ENCODE results near the gene ARHGEF16. TPM values are rescaled to one million over a fixed set of nuclear protein-coding genes. Genes with fewer than 3 reads are reported as not detected.

ARHGEF16 gene
- total and polyA plus RNA-seq, 2 donors (not counting 1 experiment from before 2014, with no cell fraction given): 0.13 to 0.22 TPM

DNA sequence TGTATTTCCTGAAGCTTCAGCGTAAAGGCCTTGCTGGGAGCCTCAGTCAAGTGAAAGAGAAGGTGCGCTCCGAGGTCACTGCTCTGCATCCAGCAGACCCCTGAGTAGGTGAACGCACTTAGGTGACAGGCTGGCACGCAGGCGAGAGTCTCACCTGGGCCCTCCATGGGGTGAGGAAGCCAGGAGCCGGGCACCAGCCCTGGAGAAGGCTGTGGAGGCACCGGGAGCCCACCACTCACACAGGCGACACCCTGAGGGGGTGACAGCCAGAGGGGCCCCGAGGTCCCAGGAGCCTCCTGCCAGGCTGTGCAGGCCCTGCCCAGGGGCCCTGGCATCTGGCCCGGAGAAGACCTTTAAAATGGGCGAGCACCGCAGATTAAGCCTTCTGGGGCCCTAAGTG, 67.6 kb downstream of the ARHGEF16 start:
- no peak overlapping the region for H2AFZ ChIP-seq (ENCODE audit: insufficient read depth, low read depth, low read length, poor library complexity, severe bottlenecking)
- peaks cover 18% of the 10 kb centered on the region for H3K79me2 ChIP-seq (ENCODE audit: control insufficient read depth, insufficient read depth, low read length)
- H3K4me3 ChIP-seq (ENCODE audit: control extremely low read depth in 1 of 5, extremely low read depth in 1 of 5, insufficient read depth in 1 of 5, low read depth in 2 of 5, low read length in 4 of 5): no peak overlapping the region
- WGBS (ENCODE audit: insufficient coverage): 88% methylated on average over 13 of the region's 13 CpGs
- ChIA-PET CTCF (no interaction called here), POLR2A (no interaction called here)
- peaks cover 0 to 15% (median 0%) of the 10 kb centered on the region in 3 donors for H3K9me3 ChIP-seq (ENCODE audit: control extremely low read depth in 1 of 3, control insufficient read depth in 2 of 3, insufficient read depth in 1 of 3, low read length in 2 of 3)
- intact Hi-C loops (cut with micrococcal nuclease): no loop called here
- H3K4me1 Mint-ChIP-seq: peaks cover 1% of the 10 kb centered on the region
- peaks cover 61% of the 10 kb centered on the region for H4K20me1 ChIP-seq (ENCODE audit: control insufficient read depth, insufficient read depth, low read length, poor library complexity, severe bottlenecking)
- H3K9ac ChIP-seq (ENCODE audit: low read length): no peak overlapping the region
- no peaks in the 10 kb centered on the region for H3K27me3 ChIP-seq (replicated peaks in 1 of 4; ENCODE audit: control extremely low read depth in 1 of 4, control insufficient read depth in 3 of 4, insufficient read depth in 4 of 4, low read length in 3 of 4)
- ATAC-seq (ENCODE audit: low read depth) (no peak), DNase-seq (no peak)
- no peaks in the 10 kb centered on the region for H3K4me1 ChIP-seq (ENCODE audit: control insufficient read depth in 2 of 2, insufficient read depth in 2 of 2, low read length in 2 of 2)
- TF ChIP-seq, protein P1, sequence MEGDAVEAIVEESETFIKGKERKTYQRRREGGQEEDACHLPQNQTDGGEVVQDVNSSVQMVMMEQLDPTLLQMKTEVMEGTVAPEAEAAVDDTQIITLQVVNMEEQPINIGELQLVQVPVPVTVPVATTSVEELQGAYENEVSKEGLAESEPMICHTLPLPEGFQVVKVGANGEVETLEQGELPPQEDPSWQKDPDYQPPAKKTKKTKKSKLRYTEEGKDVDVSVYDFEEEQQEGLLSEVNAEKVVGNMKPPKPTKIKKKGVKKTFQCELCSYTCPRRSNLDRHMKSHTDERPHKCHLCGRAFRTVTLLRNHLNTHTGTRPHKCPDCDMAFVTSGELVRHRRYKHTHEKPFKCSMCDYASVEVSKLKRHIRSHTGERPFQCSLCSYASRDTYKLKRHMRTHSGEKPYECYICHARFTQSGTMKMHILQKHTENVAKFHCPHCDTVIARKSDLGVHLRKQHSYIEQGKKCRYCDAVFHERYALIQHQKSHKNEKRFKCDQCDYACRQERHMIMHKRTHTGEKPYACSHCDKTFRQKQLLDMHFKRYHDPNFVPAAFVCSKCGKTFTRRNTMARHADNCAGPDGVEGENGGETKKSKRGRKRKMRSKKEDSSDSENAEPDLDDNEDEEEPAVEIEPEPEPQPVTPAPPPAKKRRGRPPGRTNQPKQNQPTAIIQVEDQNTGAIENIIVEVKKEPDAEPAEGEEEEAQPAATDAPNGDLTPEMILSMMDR (IDR thresholded peaks at IDR 0.05): no peak
- TF ChIP-seq EZH2 (IDR thresholded peaks at IDR 0.05; ENCODE audit: borderline replicate concordance, insufficient read depth, low read depth, low read length, poor library complexity, severe bottlenecking): no peak
- no peaks in the 10 kb centered on the region for H3K9me3 Mint-ChIP-seq (ENCODE audit: insufficient read depth)
- no peak overlapping the region for H3K4me3 Mint-ChIP-seq
- H3K27me3 Mint-ChIP-seq: no peaks in the 10 kb centered on the region
- H3K36me3 ChIP-seq (replicated peaks in 1 of 2; ENCODE audit: control extremely low read depth in 1 of 2, control insufficient read depth in 1 of 2, extremely low read depth in 1 of 2, insufficient read depth in 2 of 2, low read length in 1 of 2): no peaks in the 10 kb centered on the region
- no peak overlapping the region for H3K27ac ChIP-seq (ENCODE audit: low read length in 2 of 2)
- no peak overlapping the region for H3K27ac Mint-ChIP-seq
- H3K4me2 ChIP-seq (replicated peaks; ENCODE audit: low read depth, low read length, poor library complexity, severe bottlenecking): no peak overlapping the region

DNA sequence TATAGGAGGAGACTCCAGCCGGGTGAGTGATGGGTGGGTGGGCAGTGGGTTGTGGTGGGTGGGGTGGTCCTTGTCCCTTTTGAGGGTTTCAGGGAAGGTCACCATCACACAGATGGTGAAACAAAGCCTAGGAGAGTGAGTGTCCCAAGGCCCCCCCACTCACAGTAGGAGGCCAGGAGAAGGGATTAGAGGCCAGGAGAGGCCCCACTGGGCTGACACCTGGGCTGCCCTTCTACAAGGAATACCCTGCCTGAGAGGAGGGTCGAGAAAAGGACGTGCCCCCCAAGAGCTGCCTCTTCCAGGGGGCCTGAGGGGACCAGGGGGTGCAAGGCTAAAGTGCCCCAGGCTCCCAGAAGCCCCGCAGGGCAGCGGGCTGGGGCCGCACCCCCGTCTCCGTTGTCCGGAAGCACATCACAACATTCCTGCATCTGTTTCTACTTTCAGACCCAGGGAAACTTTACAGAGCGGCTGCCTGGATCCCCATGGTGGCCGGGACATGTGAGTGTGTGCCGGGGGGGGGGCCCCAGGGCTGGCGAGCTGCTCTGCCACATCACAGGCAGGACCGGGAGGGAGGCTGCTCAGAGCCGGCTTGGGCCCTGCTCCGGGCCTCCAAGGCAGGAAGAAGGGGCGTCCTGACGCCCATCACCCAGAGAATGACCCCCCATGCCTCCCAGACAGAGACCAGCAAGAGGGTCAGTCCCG, 68.2 kb downstream of the ARHGEF16 start:
- intact Hi-C loops (cut with micrococcal nuclease): no loop called here
- POLR2A ChIA-PET: no interaction called here
- H3K4me3 Mint-ChIP-seq: no peak overlapping the region

More for the DNA sequence above, 68.2 kb downstream of the ARHGEF16 start:
- Histone ChIP-seq H4K20me1 (ENCODE audit: control insufficient read depth, insufficient read depth, low read length, poor library complexity, severe bottlenecking) (peaks cover 59% of the 10 kb centered on the region), H2AFZ (ENCODE audit: insufficient read depth, low read depth, low read length, poor library complexity, severe bottlenecking) (no peak overlapping the region), H3K9me3 (ENCODE audit: control extremely low read depth in 1 of 3, control insufficient read depth in 2 of 3, insufficient read depth in 1 of 3, low read length in 2 of 3) (peaks cover 0 to 11% (median 0%) of the 10 kb centered on the region in 3 donors), H3K4me2 (replicated peaks; ENCODE audit: low read depth, low read length, poor library complexity, severe bottlenecking) (no peak overlapping the region), H3K4me3 (ENCODE audit: control extremely low read depth in 1 of 5, extremely low read depth in 1 of 5, insufficient read depth in 1 of 5, low read depth in 2 of 5, low read length in 4 of 5) (no peak overlapping the region), H3K79me2 (ENCODE audit: control insufficient read depth, insufficient read depth, low read length) (peaks cover 22% of the 10 kb centered on the region), H3K27me3 (replicated peaks in 1 of 4; ENCODE audit: control extremely low read depth in 1 of 4, control insufficient read depth in 3 of 4, insufficient read depth in 4 of 4, low read length in 3 of 4) (no peaks in the 10 kb centered on the region), H3K27ac (ENCODE audit: low read length in 2 of 2) (no peak overlapping the region), H3K36me3 (replicated peaks in 1 of 2; ENCODE audit: control extremely low read depth in 1 of 2, control insufficient read depth in 1 of 2, extremely low read depth in 1 of 2, insufficient read depth in 2 of 2, low read length in 1 of 2) (no peaks in the 10 kb centered on the region), H3K9ac (ENCODE audit: low read length) (no peak overlapping the region), H3K4me1 (ENCODE audit: control insufficient read depth in 2 of 2, insufficient read depth in 2 of 2, low read length in 2 of 2) (no peaks in the 10 kb centered on the region)
- WGBS (ENCODE audit: insufficient coverage): 87% methylated on average over 15 of the region's 19 CpGs
- Mint-ChIP-seq H3K27ac (no peak overlapping the region), H3K4me1 (peaks cover 1% of the 10 kb centered on the region), H3K27me3 (no peaks in the 10 kb centered on the region), H3K9me3 (ENCODE audit: insufficient read depth) (no peaks in the 10 kb centered on the region)
- ATAC-seq (ENCODE audit: low read depth) (no peak), DNase-seq (no peak)
- CTCF ChIA-PET: no interaction called here
- TF ChIP-seq, protein P1 (IDR thresholded peaks at IDR 0.05): no peak
- no peak for TF ChIP-seq EZH2 (IDR thresholded peaks at IDR 0.05; ENCODE audit: borderline replicate concordance, insufficient read depth, low read depth, low read length, poor library complexity, severe bottlenecking)
